ENCODE results near the gene NTPCR.
A peak's percentile ranks its signal among the peaks of the same experiment; 100 is the strongest.

The NTPCR gene

GRCh38 chr1:232949636-232950196 lies 695 bp upstream of the NTPCR start:
- TF ChIP-seq CTCF (IDR thresholded peaks at IDR 0.05; ENCODE audit: borderline replicate concordance, control extremely low read depth, extremely low read depth, insufficient read depth, missing control alignments) = no peak
- in situ Hi-C loops (cut with MboI; ENCODE audit: low sequenced_read_pairs, unreplicated experiment) = no loop called here
- no peak for DNase-seq (ENCODE audit: low spot score)

- TF ChIP-seq CTCF (IDR thresholded peaks at IDR 0.05; ENCODE audit: borderline replicate concordance, control extremely low read depth, extremely low read depth, insufficient read depth, missing control alignments) = no peak
- peak; percentile 23 for DNase-seq (ENCODE audit: low spot score)
- in situ Hi-C loops (cut with MboI; ENCODE audit: low sequenced_read_pairs, unreplicated experiment) = no loop called here
Measured at GRCh38 chr1:232951180-232951579, 769 bp downstream of the NTPCR start.

GRCh38 chr1:232951605-232952004 lies 1.2 kb downstream of the NTPCR start:
- TF ChIP-seq CTCF (IDR thresholded peaks at IDR 0.05; ENCODE audit: borderline replicate concordance, control extremely low read depth, extremely low read depth, insufficient read depth, missing control alignments) = no peak
- no peak for DNase-seq (ENCODE audit: low spot score)
- in situ Hi-C loops (cut with MboI; ENCODE audit: low sequenced_read_pairs, unreplicated experiment) = no loop called here

- TF ChIP-seq CTCF (IDR thresholded peaks at IDR 0.05; ENCODE audit: borderline replicate concordance, control extremely low read depth, extremely low read depth, insufficient read depth, missing control alignments) = peak; percentile 51
- DNase-seq (ENCODE audit: low spot score) = peak; percentile 42
- in situ Hi-C loops (cut with MboI; ENCODE audit: low sequenced_read_pairs, unreplicated experiment) = no loop called here
Measured at GRCh38 chr1:232952514-232953499, 2.4 kb downstream of the NTPCR start.

GRCh38 chr1:232954594-232955365 lies 4.4 kb downstream of the NTPCR start:
- in situ Hi-C loops (cut with MboI; ENCODE audit: low sequenced_read_pairs, unreplicated experiment) = no loop called here
- DNase-seq (ENCODE audit: low spot score) = no peak
- TF ChIP-seq CTCF (IDR thresholded peaks at IDR 0.05; ENCODE audit: borderline replicate concordance, control extremely low read depth, extremely low read depth, insufficient read depth, missing control alignments) = no peak

- no peak for TF ChIP-seq CTCF (IDR thresholded peaks at IDR 0.05; ENCODE audit: borderline replicate concordance, control extremely low read depth, extremely low read depth, insufficient read depth, missing control alignments)
- in situ Hi-C loops (cut with MboI; ENCODE audit: low sequenced_read_pairs, unreplicated experiment) = no loop called here
- DNase-seq (ENCODE audit: low spot score) = no peak
Measured at GRCh38 chr1:232956081-232956480, 5.7 kb downstream of the NTPCR start.
